ENCODE measurements around the gene VSTM2L.

Gene VSTM2L

GRCh38 chr20:37871751-37872150, 31.2 kb upstream of the VSTM2L start:
- TF ChIP-seq, protein P1, sequence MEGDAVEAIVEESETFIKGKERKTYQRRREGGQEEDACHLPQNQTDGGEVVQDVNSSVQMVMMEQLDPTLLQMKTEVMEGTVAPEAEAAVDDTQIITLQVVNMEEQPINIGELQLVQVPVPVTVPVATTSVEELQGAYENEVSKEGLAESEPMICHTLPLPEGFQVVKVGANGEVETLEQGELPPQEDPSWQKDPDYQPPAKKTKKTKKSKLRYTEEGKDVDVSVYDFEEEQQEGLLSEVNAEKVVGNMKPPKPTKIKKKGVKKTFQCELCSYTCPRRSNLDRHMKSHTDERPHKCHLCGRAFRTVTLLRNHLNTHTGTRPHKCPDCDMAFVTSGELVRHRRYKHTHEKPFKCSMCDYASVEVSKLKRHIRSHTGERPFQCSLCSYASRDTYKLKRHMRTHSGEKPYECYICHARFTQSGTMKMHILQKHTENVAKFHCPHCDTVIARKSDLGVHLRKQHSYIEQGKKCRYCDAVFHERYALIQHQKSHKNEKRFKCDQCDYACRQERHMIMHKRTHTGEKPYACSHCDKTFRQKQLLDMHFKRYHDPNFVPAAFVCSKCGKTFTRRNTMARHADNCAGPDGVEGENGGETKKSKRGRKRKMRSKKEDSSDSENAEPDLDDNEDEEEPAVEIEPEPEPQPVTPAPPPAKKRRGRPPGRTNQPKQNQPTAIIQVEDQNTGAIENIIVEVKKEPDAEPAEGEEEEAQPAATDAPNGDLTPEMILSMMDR (IDR thresholded peaks at IDR 0.05; ENCODE audit: low read depth, low read length), result no peak
- no peak for TF ChIP-seq EZH2phosphoT487 (IDR thresholded peaks at IDR 0.05; ENCODE audit: low read depth)
- Histone ChIP-seq H3K4me2 (ENCODE audit: low read length) (no peak overlapping the region), H3K36me3 (replicated peaks; ENCODE audit: low read depth, low read length) (peaks cover 36% of the 10 kb centered on the region), H3K79me2 (ENCODE audit: low read length) (no peaks in the 10 kb centered on the region), H3K4me3 (ENCODE audit: low read length) (no peak overlapping the region), H4K20me1 (ENCODE audit: insufficient read depth, low read length) (no peaks in the 10 kb centered on the region), H3K9ac (ENCODE audit: low read length) (no peak overlapping the region), H3K9me3 (ENCODE audit: insufficient read depth, low read length) (no peaks in the 10 kb centered on the region), H3K27ac (ENCODE audit: low read length) (no peak overlapping the region), H2AFZ (ENCODE audit: low read depth, low read length) (no peak overlapping the region), H3K27me3 (ENCODE audit: low read depth, low read length) (no peaks in the 10 kb centered on the region), H3K4me1 (ENCODE audit: low read length) (no peaks in the 10 kb centered on the region)

DNA sequence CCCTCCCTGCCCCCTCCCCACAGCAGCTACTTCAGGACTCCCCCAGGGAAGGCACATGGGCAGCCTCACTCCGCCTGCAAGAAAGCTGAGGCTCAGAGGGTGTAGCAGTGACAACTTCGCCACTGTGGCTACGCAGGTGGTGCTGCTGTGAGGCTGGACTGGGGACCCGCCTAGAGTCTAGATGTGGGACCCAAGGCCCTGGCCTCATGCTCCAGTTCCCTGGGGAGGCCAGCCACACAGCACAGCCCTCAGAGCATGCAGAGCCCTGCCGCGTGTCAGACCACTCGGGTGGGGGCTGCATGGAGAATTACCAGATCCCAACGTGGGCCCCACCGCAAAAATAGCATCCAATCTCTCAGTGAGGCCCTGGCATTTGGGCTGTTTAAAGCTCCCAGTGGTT, 30.8 kb upstream of the VSTM2L start:
- Histone ChIP-seq H3K9ac (ENCODE audit: low read length) (no peak overlapping the region), H3K9me3 (ENCODE audit: insufficient read depth, low read length) (no peaks in the 10 kb centered on the region), H3K27me3 (ENCODE audit: low read depth, low read length) (no peaks in the 10 kb centered on the region), H3K4me2 (ENCODE audit: low read length) (no peak overlapping the region), H4K20me1 (ENCODE audit: insufficient read depth, low read length) (no peaks in the 10 kb centered on the region), H3K27ac (ENCODE audit: low read length) (no peak overlapping the region), H3K79me2 (ENCODE audit: low read length) (no peaks in the 10 kb centered on the region), H3K36me3 (replicated peaks; ENCODE audit: low read depth, low read length) (peaks cover 36% of the 10 kb centered on the region), H2AFZ (ENCODE audit: low read depth, low read length) (no peak overlapping the region), H3K4me1 (ENCODE audit: low read length) (no peaks in the 10 kb centered on the region), H3K4me3 (ENCODE audit: low read length) (no peak overlapping the region)
- TF ChIP-seq, protein P1 (IDR thresholded peaks at IDR 0.05; ENCODE audit: low read depth, low read length), result no peak
- TF ChIP-seq EZH2phosphoT487 (IDR thresholded peaks at IDR 0.05; ENCODE audit: low read depth), result no peak

DNA sequence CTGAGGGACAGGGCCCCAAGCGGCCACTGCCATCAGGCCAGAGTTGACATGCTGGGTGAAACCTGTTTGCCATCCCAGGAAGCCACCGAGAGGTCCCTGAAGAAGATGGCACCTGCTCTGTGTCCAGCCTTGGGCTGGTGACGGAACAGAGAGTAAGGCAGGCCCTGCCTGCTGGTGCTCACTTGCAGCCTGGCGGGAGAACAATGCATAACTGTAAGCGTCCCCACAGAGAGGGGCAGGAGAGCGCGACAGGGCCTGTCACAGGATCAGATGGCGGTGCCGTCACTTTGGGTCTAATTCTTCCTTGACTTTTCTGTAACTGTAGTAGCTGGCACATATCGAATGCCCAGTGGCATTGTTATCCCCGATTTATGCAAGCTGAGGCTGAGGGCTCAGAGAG, 29.0 kb upstream of the VSTM2L start:
- Histone ChIP-seq H3K9me3 (ENCODE audit: insufficient read depth, low read length) (no peaks in the 10 kb centered on the region), H3K4me1 (ENCODE audit: low read length) (no peaks in the 10 kb centered on the region), H4K20me1 (ENCODE audit: insufficient read depth, low read length) (no peaks in the 10 kb centered on the region), H2AFZ (ENCODE audit: low read depth, low read length) (no peak overlapping the region), H3K27me3 (ENCODE audit: low read depth, low read length) (no peaks in the 10 kb centered on the region), H3K4me3 (ENCODE audit: low read length) (no peak overlapping the region), H3K9ac (ENCODE audit: low read length) (no peak overlapping the region), H3K4me2 (ENCODE audit: low read length) (no peak overlapping the region), H3K36me3 (replicated peaks; ENCODE audit: low read depth, low read length) (peaks cover 31% of the 10 kb centered on the region), H3K79me2 (ENCODE audit: low read length) (no peaks in the 10 kb centered on the region), H3K27ac (ENCODE audit: low read length) (no peak overlapping the region)
- TF ChIP-seq, protein P1 (IDR thresholded peaks at IDR 0.05; ENCODE audit: low read depth, low read length), result no peak
- no peak for TF ChIP-seq EZH2phosphoT487 (IDR thresholded peaks at IDR 0.05; ENCODE audit: low read depth)

GRCh38 chr20:37875460-37876175, 27.3 kb upstream of the VSTM2L start:
- H2AFZ ChIP-seq (ENCODE audit: low read depth, low read length), result no peak overlapping the region
- H3K9ac ChIP-seq (ENCODE audit: low read length), result no peak overlapping the region
- H3K4me1 ChIP-seq (ENCODE audit: low read length), result 0 out of 2 replicates have a peak, but pooled peaks cover 2% of the 10 kb centered on the region
- H4K20me1 ChIP-seq (ENCODE audit: insufficient read depth, low read length), result no peaks in the 10 kb centered on the region
- H3K27me3 ChIP-seq (ENCODE audit: low read depth, low read length), result no peaks in the 10 kb centered on the region
- H3K36me3 ChIP-seq (replicated peaks; ENCODE audit: low read depth, low read length), result peaks cover 26% of the 10 kb centered on the region
- no peaks in the 10 kb centered on the region for H3K79me2 ChIP-seq (ENCODE audit: low read length)
- H3K4me3 ChIP-seq (ENCODE audit: low read length), result no peak overlapping the region
- no peak overlapping the region for H3K4me2 ChIP-seq (ENCODE audit: low read length)
- no peak overlapping the region for H3K27ac ChIP-seq (ENCODE audit: low read length)
- TF ChIP-seq, protein P1 (IDR thresholded peaks at IDR 0.05; ENCODE audit: low read depth, low read length), result no peak
- TF ChIP-seq EZH2phosphoT487 (IDR thresholded peaks at IDR 0.05; ENCODE audit: low read depth), result no peak
- H3K9me3 ChIP-seq (ENCODE audit: insufficient read depth, low read length), result no peaks in the 10 kb centered on the region

Measured in OCI-LY3 (cell line).